GM12878 (cell line): ENCODE data around the gene SNAI1. TPM values are rescaled to one million over a fixed set of nuclear protein-coding genes. Genes with fewer than 3 reads are reported as not detected.
A peak's percentile ranks its signal among the peaks of the same experiment; 100 is the strongest.

Source experiments
- ATAC-seq: fragments of 200-7000 bp; cut with Tn5 transposase; 3 replicates; pipeline ENCODE4 v1.9.1; 2020; ENCODE audit warnings: mild to moderate bottlenecking, moderate library complexity
- BruUV-seq: library from RNA; stranded (reverse); fragments of 400-500 nt; replicated peaks from 2 replicates; lab custom pipeline; 2021; lab: Mats Ljungman, UMichigan
- CTCF ChIA-PET: fragments of 300-600 bp; sonication (Branson Sonifier 250); formaldehyde crosslinking; extraction: SDS; loops from one replicate; lab custom pipeline; 2021; ENCODE audit warnings: inconsistent platforms; lab: Yijun Ruan, JAX
- POLR2A ChIA-PET: fragments of 350-600 bp; formaldehyde crosslinking; extraction: SDS; loops from one replicate; lab custom pipeline; 2021; ENCODE audit warnings: inconsistent platforms; lab: Charles Lee
- RAD21 ChIA-PET: fragments of 300-600 bp; sonication (Branson Sonifier 250); formaldehyde crosslinking; loops from one replicate; lab custom pipeline; 2023; ENCODE audit warnings: antibody characterized with exemption; ENCODE audit not compliant: unreplicated experiment; lab: Charles Lee
- SMC1A ChIA-PET: fragments of 300-600 bp; sonication (Branson Sonifier 250); formaldehyde crosslinking; loops from one replicate; lab custom pipeline; 2023; ENCODE audit not compliant: unreplicated experiment, uncharacterized antibody; lab: Charles Lee
- DNase-seq: peaks from one replicate; pipeline ENCODE4 v3.0.0-alpha.2; 2011; ENCODE audit warnings: low read depth, low spot score
- FAIRE-seq: peaks from 3 replicates; lab custom pipeline; 2011; peaks lifted over from hg19 to GRCh38; lab: Jason Lieb, UNC
- H2AFZ ChIP-seq: 2 replicates; pipeline ENCODE4 v1.6.0; 2011; ENCODE audit warnings: low read depth, low read length, control low read depth; ENCODE audit not compliant: control insufficient read depth
- H3K27ac ChIP-seq: 2 replicates; pipeline ENCODE4 v1.5.1; 2011; ENCODE audit warnings: control low read depth; ENCODE audit not compliant: control insufficient read depth, insufficient read depth
- H3K27me3 ChIP-seq, 2 experiments: replicated peaks in 1 of 2; 2 replicates each; pipeline versions ENCODE4 v1.6.0 to v1.6.1; 2011; ENCODE audit warnings: low read length in 1 of 2; ENCODE audit not compliant: control insufficient read depth in 2 of 2, insufficient read depth in 2 of 2
- H3K36me3 ChIP-seq, 2 experiments: 2 replicates each; pipeline ENCODE4 v1.5.1; 2011; ENCODE audit warnings: low read length in 1 of 2; ENCODE audit not compliant: control insufficient read depth in 2 of 2, insufficient read depth in 2 of 2
- H3K4me1 ChIP-seq: 2 replicates; pipeline ENCODE4 v1.6.1; 2011; ENCODE audit warnings: mild to moderate bottlenecking, low read length, moderate library complexity, mixed read lengths; ENCODE audit not compliant: control insufficient read depth, insufficient read depth
- H3K4me2 ChIP-seq: 2 replicates; pipeline ENCODE4 v1.6.0; 2011; ENCODE audit warnings: control low read depth; ENCODE audit not compliant: control insufficient read depth, insufficient read depth
- H3K4me3 ChIP-seq: fragments of 200-600 bp; sonication (generic); 2 replicates; pipeline ENCODE4 v1.5.1; 2016
- H3K79me2 ChIP-seq: 2 replicates; pipeline ENCODE4 v1.6.0; 2011; ENCODE audit warnings: low read length; ENCODE audit not compliant: control insufficient read depth, insufficient read depth
- H3K9ac ChIP-seq: 2 replicates; pipeline ENCODE4 v1.8.0; 2011; ENCODE audit warnings: low read length, control low read depth, mixed read lengths; ENCODE audit not compliant: control insufficient read depth, insufficient read depth
- H3K9me3 ChIP-seq: replicated peaks from 3 replicates; pipeline ENCODE4 v1.5.1; 2011; ENCODE audit warnings: mild to moderate bottlenecking, low read length; ENCODE audit not compliant: control insufficient read depth, insufficient read depth
- H4K20me1 ChIP-seq: 2 replicates; pipeline ENCODE4 v1.6.0; 2011; ENCODE audit not compliant: control insufficient read depth, insufficient read depth
- IKZF2 ChIP-seq, 2 experiments: fragments of 450-650 bp; IDR thresholded peaks; 2 replicates each; pipeline ENCODE4 v1.6.1; 2017; ENCODE audit warnings: mild to moderate bottlenecking in 2 of 2, moderate library complexity in 2 of 2
- MTA3 ChIP-seq: IDR thresholded peaks from 2 replicates; pipeline ENCODE4 v1.6.1; 2012; ENCODE audit warnings: low read length, inconsistent platforms, borderline replicate concordance
- NFYA ChIP-seq: IDR thresholded peaks from 2 replicates; pipeline ENCODE4 v1.6.1; 2011; ENCODE audit warnings: low read depth, mild to moderate bottlenecking, low read length, improper control_type of control experiment, borderline replicate concordance
- SREBF2 ChIP-seq: IDR thresholded peaks from 2 replicates; pipeline ENCODE4 v1.6.1; 2012; ENCODE audit warnings: mild to moderate bottlenecking, low read length
- SRF ChIP-seq, 2 experiments: IDR thresholded peaks; 2 replicates each; pipeline ENCODE4 v1.6.1; 2011; ENCODE audit warnings: low read depth in 2 of 2, low read length in 2 of 2, mild to moderate bottlenecking in 1 of 2, moderate library complexity in 1 of 2
- WGBS: methylation state at CpG from one replicate; pipeline ENCODE4 v1.1.6; 2016; ENCODE audit warnings: low lambda C conversion rate; ENCODE audit not compliant: insufficient replicate concordance, insufficient coverage; ENCODE audit errors: missing lambda C conversion rate; 5-methylcytosine and 5-hydroxymethylcytosine counted together
- in situ Hi-C: fragments of 300-500 bp; cut with MboI; formaldehyde crosslinking; loops from 9 replicates; pipeline ENCODE4 v1.14.3; 2018; ENCODE audit warnings: mixed read lengths
- intact Hi-C: fragments of 100-400 bp; cut with micrococcal nuclease; formaldehyde crosslinking; loops from one replicate; pipeline ENCODE4 v1.14.2; 2022; ENCODE audit not compliant: unreplicated experiment
- polyA plus RNA-seq, 11 experiments: library from polyadenylated mRNA; depleted of rRNA in 4 of 11; unstranded in 6 of 11; stranded (reverse) in 5 of 11; fragments of >200 nt; fragmentation: Nextera tagmentation in 4 of 11; fragmentation: Illumina TruSeq in 1 of 11; extraction: Ambion mirVana in 4 of 11; extraction: Trizol in 1 of 11; gene quantifications; 1 replicate in 1 of 11; 2 replicates in 10 of 11; pipeline versions ENCODE4 v1.2.1 to v1.2.3, GENCODE V29; 2011 to 2016; ENCODE audit warnings: inconsistent platforms in 2 of 11, missing spikeins in 2 of 11, low read depth in 1 of 11
- total RNA-seq, 4 experiments: library from RNA; depleted of rRNA in 3 of 4; stranded (reverse); fragments of >200 nt in 3 of 4; fragmentation: Illumina TruSeq in 1 of 4; extraction: Trizol in 1 of 4; gene quantifications; 2 replicates each; pipeline versions ENCODE4 v1.2.1 to v1.2.3, GENCODE V29; 2013 to 2021
- TF ChIP-seq, protein P1 (sequence below): fragments of 450-650 bp; formaldehyde crosslinking; IDR thresholded peaks from 2 replicates; pipeline ENCODE4 v1.4.0; 2022; ENCODE audit warnings: mild to moderate bottlenecking, moderate library complexity
- TF ChIP-seq, protein P2 (sequence below): fragments of 450-650 bp; formaldehyde crosslinking; IDR thresholded peaks from 2 replicates; pipeline ENCODE4 v1.5.0; 2022; ENCODE audit warnings: mild to moderate bottlenecking, missing genetic modification characterization
- TF ChIP-seq, protein P3 (sequence below): fragments of 450-650 bp; conservative IDR thresholded peaks from 2 replicates; pipeline ENCODE4 v1.6.1; 2017; ENCODE audit warnings: mild to moderate bottlenecking, moderate library complexity

The SNAI1 gene
- total and polyA plus RNA-seq, 10 of the 15 experiments (the other 5 are each of a cell fraction or from before 2014, with no cell fraction given): 0.11 to 0.79 (median 0.24) TPM; not detected in 2

GRCh38 chr20:49937027-49937929 lies 45.5 kb upstream of the SNAI1 start (continued):
- TF ChIP-seq, protein P1, sequence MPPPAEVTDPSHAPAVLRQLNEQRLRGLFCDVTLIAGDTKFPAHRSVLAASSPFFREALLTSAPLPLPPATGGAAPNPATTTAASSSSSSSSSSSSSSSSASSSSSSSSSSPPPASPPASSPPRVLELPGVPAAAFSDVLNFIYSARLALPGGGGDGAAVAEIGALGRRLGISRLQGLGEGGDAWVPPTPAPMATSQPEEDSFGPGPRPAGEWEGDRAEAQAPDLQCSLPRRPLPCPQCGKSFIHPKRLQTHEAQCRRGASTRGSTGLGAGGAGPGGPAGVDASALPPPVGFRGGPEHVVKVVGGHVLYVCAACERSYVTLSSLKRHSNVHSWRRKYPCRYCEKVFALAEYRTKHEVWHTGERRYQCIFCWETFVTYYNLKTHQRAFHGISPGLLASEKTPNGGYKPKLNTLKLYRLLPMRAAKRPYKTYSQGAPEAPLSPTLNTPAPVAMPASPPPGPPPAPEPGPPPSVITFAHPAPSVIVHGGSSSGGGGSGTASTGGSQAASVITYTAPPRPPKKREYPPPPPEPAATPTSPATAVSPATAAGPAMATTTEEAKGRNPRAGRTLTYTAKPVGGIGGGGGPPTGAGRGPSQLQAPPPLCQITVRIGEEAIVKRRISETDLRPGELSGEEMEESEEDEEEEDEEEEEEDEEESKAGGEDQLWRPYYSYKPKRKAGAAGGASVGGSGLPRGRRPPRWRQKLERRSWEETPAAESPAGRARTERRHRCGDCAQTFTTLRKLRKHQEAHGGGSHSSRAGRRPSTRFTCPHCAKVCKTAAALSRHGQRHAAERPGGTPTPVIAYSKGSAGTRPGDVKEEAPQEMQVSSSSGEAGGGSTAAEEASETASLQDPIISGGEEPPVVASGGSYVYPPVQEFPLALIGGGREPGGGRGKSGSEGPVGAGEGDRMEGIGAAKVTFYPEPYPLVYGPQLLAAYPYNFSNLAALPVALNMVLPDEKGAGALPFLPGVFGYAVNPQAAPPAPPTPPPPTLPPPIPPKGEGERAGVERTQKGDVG (CRISPR knock-in tag): no peak

GRCh38 chr20:49938173-49939163 lies 44.3 kb upstream of the SNAI1 start:
- peaks cover 53% of the 10 kb centered on the region for H3K79me2 ChIP-seq
- ChIA-PET POLR2A (interaction anchor here (1.2 kb wide), 1 partner anchor 19 kb away, joined by 3 read pairs; no protein-coding TSS in a partner anchor), CTCF (interaction anchor here (0.8 to 5.2 kb wide), 13 partner anchors 9 to 397 kb away, joined by 3 to 31 read pairs (median 4); no protein-coding TSS in a partner anchor), RAD21 (interaction anchor here (0.6 to 2.3 kb wide), 7 partner anchors 23 to 228 kb away, joined by 3 to 9 read pairs (median 4); partner anchors contain the start of gene SPATA2), SMC1A (interaction anchor here (1.5 to 2.7 kb wide), 7 partner anchors 9 to 398 kb away, joined by 4 to 13 read pairs (median 7); no protein-coding TSS in a partner anchor)
- BruUV-seq: no TSS peak
- H3K27me3 ChIP-seq: no peaks in the 10 kb centered on the region
- peak overlapping the region; percentile 90 for H3K4me3 ChIP-seq
- intact Hi-C loops: no loop called here
- no peaks in the 10 kb centered on the region for H3K9me3 ChIP-seq
- in situ Hi-C loops: no loop called here
- peaks cover 17% of the 10 kb centered on the region for H3K4me1 ChIP-seq
- H3K36me3 ChIP-seq: peaks cover 0 to 12% of the 10 kb centered on the region in 2 experiments
- no peak for ATAC-seq
- peak overlapping the region; percentile 88 for H3K4me2 ChIP-seq
- DNase-seq: no peak
- H2AFZ ChIP-seq: no peak overlapping the region
- no peak for FAIRE-seq
- 93% methylated on average over 12 of the region's 12 CpGs for WGBS
- peaks cover 4% of the 10 kb centered on the region; the same call in 1 of the 2 replicates for H4K20me1 ChIP-seq
- 0 out of 2 replicates have a peak overlapping the region, but pooled peaks have one; percentile 85 for H3K27ac ChIP-seq
- peak overlapping the region; percentile 7; the same call in 1 of the 2 replicates for H3K9ac ChIP-seq
- TF ChIP-seq IKZF2 (IDR thresholded peaks at IDR 0.05): no peak
- TF ChIP-seq, protein P2, sequence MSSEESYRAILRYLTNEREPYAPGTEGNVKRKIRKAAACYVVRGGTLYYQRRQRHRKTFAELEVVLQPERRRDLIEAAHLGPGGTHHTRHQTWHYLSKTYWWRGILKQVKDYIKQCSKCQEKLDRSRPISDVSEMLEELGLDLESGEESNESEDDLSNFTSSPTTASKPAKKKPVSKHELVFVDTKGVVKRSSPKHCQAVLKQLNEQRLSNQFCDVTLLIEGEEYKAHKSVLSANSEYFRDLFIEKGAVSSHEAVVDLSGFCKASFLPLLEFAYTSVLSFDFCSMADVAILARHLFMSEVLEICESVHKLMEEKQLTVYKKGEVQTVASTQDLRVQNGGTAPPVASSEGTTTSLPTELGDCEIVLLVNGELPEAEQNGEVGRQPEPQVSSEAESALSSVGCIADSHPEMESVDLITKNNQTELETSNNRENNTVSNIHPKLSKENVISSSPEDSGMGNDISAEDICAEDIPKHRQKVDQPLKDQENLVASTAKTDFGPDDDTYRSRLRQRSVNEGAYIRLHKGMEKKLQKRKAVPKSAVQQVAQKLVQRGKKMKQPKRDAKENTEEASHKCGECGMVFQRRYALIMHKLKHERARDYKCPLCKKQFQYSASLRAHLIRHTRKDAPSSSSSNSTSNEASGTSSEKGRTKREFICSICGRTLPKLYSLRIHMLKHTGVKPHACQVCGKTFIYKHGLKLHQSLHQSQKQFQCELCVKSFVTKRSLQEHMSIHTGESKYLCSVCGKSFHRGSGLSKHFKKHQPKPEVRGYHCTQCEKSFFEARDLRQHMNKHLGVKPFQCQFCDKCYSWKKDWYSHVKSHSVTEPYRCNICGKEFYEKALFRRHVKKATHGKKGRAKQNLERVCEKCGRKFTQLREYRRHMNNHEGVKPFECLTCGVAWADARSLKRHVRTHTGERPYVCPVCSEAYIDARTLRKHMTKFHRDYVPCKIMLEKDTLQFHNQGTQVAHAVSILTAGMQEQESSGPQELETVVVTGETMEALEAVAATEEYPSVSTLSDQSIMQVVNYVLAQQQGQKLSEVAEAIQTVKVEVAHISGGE (CRISPR knock-in tag): no peak
- TF ChIP-seq MTA3: no peak
- TF ChIP-seq SREBF2: no peak
- no peak for TF ChIP-seq NFYA
- TF ChIP-seq, protein P3, sequence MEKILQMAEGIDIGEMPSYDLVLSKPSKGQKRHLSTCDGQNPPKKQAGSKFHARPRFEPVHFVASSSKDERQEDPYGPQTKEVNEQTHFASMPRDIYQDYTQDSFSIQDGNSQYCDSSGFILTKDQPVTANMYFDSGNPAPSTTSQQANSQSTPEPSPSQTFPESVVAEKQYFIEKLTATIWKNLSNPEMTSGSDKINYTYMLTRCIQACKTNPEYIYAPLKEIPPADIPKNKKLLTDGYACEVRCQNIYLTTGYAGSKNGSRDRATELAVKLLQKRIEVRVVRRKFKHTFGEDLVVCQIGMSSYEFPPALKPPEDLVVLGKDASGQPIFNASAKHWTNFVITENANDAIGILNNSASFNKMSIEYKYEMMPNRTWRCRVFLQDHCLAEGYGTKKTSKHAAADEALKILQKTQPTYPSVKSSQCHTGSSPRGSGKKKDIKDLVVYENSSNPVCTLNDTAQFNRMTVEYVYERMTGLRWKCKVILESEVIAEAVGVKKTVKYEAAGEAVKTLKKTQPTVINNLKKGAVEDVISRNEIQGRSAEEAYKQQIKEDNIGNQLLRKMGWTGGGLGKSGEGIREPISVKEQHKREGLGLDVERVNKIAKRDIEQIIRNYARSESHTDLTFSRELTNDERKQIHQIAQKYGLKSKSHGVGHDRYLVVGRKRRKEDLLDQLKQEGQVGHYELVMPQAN: no peak
- no peak for TF ChIP-seq SRF (IDR thresholded peaks at IDR 0.05; ENCODE audit: low read depth in 2 of 2, low read length in 2 of 2)
